ENCODE results near the gene MYBPC1. TPM values are rescaled to one million over a fixed set of nuclear protein-coding genes. Genes with fewer than 3 reads are reported as not detected.

The MYBPC1 gene
- polyA plus RNA-seq, 3 donors = 0.04 to 0.16 TPM; not detected in 1

GRCh38 chr12:101650346-101651117 is 55.8 kb downstream of the MYBPC1 start:
- no CpG with 5 or more reads among the region's 4 CpGs for WGBS (ENCODE audit: insufficient coverage)
- no peaks in the 10 kb centered on the region for H3K27me3 ChIP-seq (ENCODE audit: control insufficient read depth in 2 of 2, insufficient read depth in 2 of 2, low read length in 2 of 2)
- peaks cover 7% of the 10 kb centered on the region in 2 donors for H3K4me1 ChIP-seq (ENCODE audit: control insufficient read depth in 1 of 2, insufficient read depth in 2 of 2, low read length in 2 of 2)
- Mint-ChIP-seq H3K4me1 (peaks cover 20% of the 10 kb centered on the region), H3K4me3 (peak overlapping the region in 1 of 2 donors; percentile 48), H3K27ac (peak overlapping the region in 2 of 7 donors; percentile 20 to 69), H3K27me3 (ENCODE audit: low read depth in 3 of 3) (peaks cover 2 to 4% (median 3%) of the 10 kb centered on the region in 3 donors), H3K36me3 (no peaks in the 10 kb centered on the region), H3K9me3 (peaks cover 0 to 2% (median 0%) of the 10 kb centered on the region in 7 donors)
- H3K9me3 ChIP-seq (replicated peaks in 1 of 2; ENCODE audit: control insufficient read depth in 1 of 2, insufficient read depth in 1 of 2, low read length in 2 of 2) = no peaks in the 10 kb centered on the region
- H3K27ac ChIP-seq (ENCODE audit: low read depth in 1 of 2, low read length in 2 of 2) = no peak overlapping the region
- no peaks in the 10 kb centered on the region for H3K79me2 ChIP-seq (ENCODE audit: insufficient read depth, low read length)
- H4K20me1 ChIP-seq (ENCODE audit: insufficient read depth, low read length) = no peaks in the 10 kb centered on the region
- DNase-seq = no peak
- intact Hi-C loops (cut with micrococcal nuclease) = no loop called here
- no peak for TF ChIP-seq CTCF (IDR thresholded peaks at IDR 0.05)
- no peak overlapping the region for H2AFZ ChIP-seq (ENCODE audit: insufficient read depth, low read depth, low read length, poor library complexity, severe bottlenecking)
- no peaks in the 10 kb centered on the region for H3K36me3 ChIP-seq (replicated peaks in 1 of 2; ENCODE audit: control insufficient read depth in 1 of 2, insufficient read depth in 2 of 2, low read length in 2 of 2)
- H3K4me2 ChIP-seq (replicated peaks; ENCODE audit: extremely low read depth, low read length, poor library complexity, severe bottlenecking) = no peak overlapping the region
- H3K9ac ChIP-seq (ENCODE audit: insufficient read depth, low read length, poor library complexity, severe bottlenecking) = no peak overlapping the region
- H3K4me3 ChIP-seq (replicated peaks in 1 of 3; ENCODE audit: low read depth in 2 of 3, low read length in 3 of 3) = no peak overlapping the region

- Histone ChIP-seq H2AFZ (ENCODE audit: insufficient read depth, low read depth, low read length, poor library complexity, severe bottlenecking) (no peak overlapping the region), H3K27me3 (ENCODE audit: control insufficient read depth in 2 of 2, insufficient read depth in 2 of 2, low read length in 2 of 2) (no peaks in the 10 kb centered on the region), H3K4me2 (replicated peaks; ENCODE audit: extremely low read depth, low read length, poor library complexity, severe bottlenecking) (no peak overlapping the region), H3K27ac (ENCODE audit: low read depth in 1 of 2, low read length in 2 of 2) (no peak overlapping the region), H3K36me3 (replicated peaks in 1 of 2; ENCODE audit: control insufficient read depth in 1 of 2, insufficient read depth in 2 of 2, low read length in 2 of 2) (no peaks in the 10 kb centered on the region), H3K79me2 (ENCODE audit: insufficient read depth, low read length) (no peaks in the 10 kb centered on the region), H3K9me3 (replicated peaks in 1 of 2; ENCODE audit: control insufficient read depth in 1 of 2, insufficient read depth in 1 of 2, low read length in 2 of 2) (no peaks in the 10 kb centered on the region), H3K4me3 (replicated peaks in 1 of 3; ENCODE audit: low read depth in 2 of 3, low read length in 3 of 3) (no peak overlapping the region), H4K20me1 (ENCODE audit: insufficient read depth, low read length) (no peaks in the 10 kb centered on the region), H3K4me1 (ENCODE audit: control insufficient read depth in 1 of 2, insufficient read depth in 2 of 2, low read length in 2 of 2) (peaks cover 7% of the 10 kb centered on the region in 2 donors), H3K9ac (ENCODE audit: insufficient read depth, low read length, poor library complexity, severe bottlenecking) (no peak overlapping the region)
- no CpG with 5 or more reads among the region's 3 CpGs for WGBS (ENCODE audit: insufficient coverage)
- DNase-seq = no peak
- intact Hi-C loops (cut with micrococcal nuclease) = no loop called here
- Mint-ChIP-seq H3K36me3 (no peaks in the 10 kb centered on the region), H3K4me1 (peaks cover 21% of the 10 kb centered on the region), H3K27me3 (ENCODE audit: low read depth in 3 of 3) (peaks cover 2 to 4% (median 3%) of the 10 kb centered on the region in 3 donors), H3K27ac (no peak overlapping the region), H3K9me3 (peaks cover 0 to 2% (median 0%) of the 10 kb centered on the region in 7 donors), H3K4me3 (no peak overlapping the region)
- TF ChIP-seq CTCF (IDR thresholded peaks at IDR 0.05) = no peak
These were observed 58.3 kb downstream of the MYBPC1 start for GRCh38 chr12:101653030-101653429.
